Gastrocnemius medialis (tissue), 4 donors: Measurements from ENCODE around the gene ZFHX3. TPM values are rescaled to one million over a fixed set of nuclear protein-coding genes. Genes with fewer than 3 reads are reported as not detected.

Experiments
- ATAC-seq, 2 donors: fragments of 150-250 bp; one replicate each; pipeline ENCODE4 v1.9.1; 2016
- DNase-seq, 2 donors: peaks; one replicate each; pipeline ENCODE4 v3.0.0-alpha.2; 2019
- H3K27ac ChIP-seq, 4 donors: fragments of 200-600 bp; sonication (generic); 1 replicate in 1 of 4; 2 replicates in 3 of 4; pipeline ENCODE4 v1.5.1; 2016 to 2018; ENCODE audit warnings: mild to moderate bottlenecking in 2 of 4, moderate library complexity in 1 of 4
- H3K27me3 ChIP-seq, 3 donors: fragments of 200-600 bp; sonication (generic) in 2 of 3; 1 replicate in 1 of 3; 2 replicates in 2 of 3; pipeline versions ENCODE4 v1.5.1 to v1.6.0; 2016 to 2019; ENCODE audit warnings: mild to moderate bottlenecking in 1 of 3, moderate library complexity in 1 of 3
- H3K36me3 ChIP-seq, 2 donors: fragments of 200-600 bp; sonication (generic) in 1 of 2; one replicate each; pipeline ENCODE4 v1.5.1; 2017 to 2018
- H3K4me1 ChIP-seq, 2 donors: fragments of 200-600 bp; sonication (generic) in 1 of 2; one replicate each; pipeline ENCODE4 v1.5.1; 2016 to 2017; ENCODE audit warnings: mild to moderate bottlenecking in 2 of 2
- H3K4me3 ChIP-seq, 4 donors: fragments of 200-600 bp; sonication (generic) in 3 of 4; 1 replicate in 1 of 4; 2 replicates in 3 of 4; pipeline ENCODE4 v1.5.1; 2016 to 2019; ENCODE audit warnings: mild to moderate bottlenecking in 2 of 4
- H3K9me3 ChIP-seq, 3 donors: fragments of 200-600 bp; sonication (generic) in 2 of 3; 1 replicate in 1 of 3; 2 replicates in 2 of 3; pipeline ENCODE4 v1.5.1; 2016 to 2019
- POLR2A ChIP-seq, 2 donors: fragments of 450-650 bp; IDR thresholded peaks; one replicate each; pipeline ENCODE4 v1.6.1; 2017; ENCODE audit warnings: antibody characterized with exemption in 2 of 2, mild to moderate bottlenecking in 2 of 2, moderate library complexity in 2 of 2
- in situ Hi-C, 4 donors: fragments of 200-750 bp; cut with MboI; loops; one replicate each; pipeline versions ENCODE4 v1.15.0 to v1.8.0; 2017; ENCODE audit warnings: low sequenced_read_pairs in 4 of 4
- intact Hi-C: fragments of 100-400 bp; cut with DNase I; formaldehyde crosslinking; loops from one replicate; pipeline ENCODE4 v1.15.1; 2023; ENCODE audit warnings: low total_unique reads
- total RNA-seq, 4 donors: library from RNA; depleted of rRNA; stranded (reverse); fragments of >200 nt; gene quantifications; one replicate each; pipeline versions ENCODE4 v1.1.0 to v1.2.3, GENCODE V29; 2016
- TF ChIP-seq, protein P1 (sequence below), 5 experiments: fragments of 450-650 bp in 3 of 5; fragments of 200-600 bp in 2 of 5; sonication (generic) in 2 of 5; IDR thresholded peaks in 4 of 5; conservative IDR thresholded peaks in 1 of 5; 1 replicate in 4 of 5; 2 replicates in 1 of 5; pipeline ENCODE4 v1.5.1; 2016 to 2019; ENCODE audit warnings: antibody characterized with exemption in 5 of 5, mild to moderate bottlenecking in 3 of 5, moderate library complexity in 3 of 5

ZFHX3 gene
- total RNA-seq, 4 donors from 2014 or later, result 14.0 to 28.5 (median 27.3) TPM

- Histone ChIP-seq H3K27me3 (no peaks in the 10 kb centered on the region), H3K27ac (peak overlapping the region; percentile 69 to 89 (median 79)), H3K4me1 (peaks cover 57 to 73% of the 10 kb centered on the region in 2 donors), H3K9me3 (no peaks in the 10 kb centered on the region), H3K4me3 (peak overlapping the region in 3 of 4 donors; percentile 5 to 34 (median 28)), H3K36me3 (peaks cover 0 to 15% of the 10 kb centered on the region in 2 donors)
- ATAC-seq (no peak), DNase-seq (no peak)
- in situ Hi-C loops, result no loop called here
- no peak for TF ChIP-seq POLR2A (IDR thresholded peaks at IDR 0.05)
- TF ChIP-seq, protein P1, sequence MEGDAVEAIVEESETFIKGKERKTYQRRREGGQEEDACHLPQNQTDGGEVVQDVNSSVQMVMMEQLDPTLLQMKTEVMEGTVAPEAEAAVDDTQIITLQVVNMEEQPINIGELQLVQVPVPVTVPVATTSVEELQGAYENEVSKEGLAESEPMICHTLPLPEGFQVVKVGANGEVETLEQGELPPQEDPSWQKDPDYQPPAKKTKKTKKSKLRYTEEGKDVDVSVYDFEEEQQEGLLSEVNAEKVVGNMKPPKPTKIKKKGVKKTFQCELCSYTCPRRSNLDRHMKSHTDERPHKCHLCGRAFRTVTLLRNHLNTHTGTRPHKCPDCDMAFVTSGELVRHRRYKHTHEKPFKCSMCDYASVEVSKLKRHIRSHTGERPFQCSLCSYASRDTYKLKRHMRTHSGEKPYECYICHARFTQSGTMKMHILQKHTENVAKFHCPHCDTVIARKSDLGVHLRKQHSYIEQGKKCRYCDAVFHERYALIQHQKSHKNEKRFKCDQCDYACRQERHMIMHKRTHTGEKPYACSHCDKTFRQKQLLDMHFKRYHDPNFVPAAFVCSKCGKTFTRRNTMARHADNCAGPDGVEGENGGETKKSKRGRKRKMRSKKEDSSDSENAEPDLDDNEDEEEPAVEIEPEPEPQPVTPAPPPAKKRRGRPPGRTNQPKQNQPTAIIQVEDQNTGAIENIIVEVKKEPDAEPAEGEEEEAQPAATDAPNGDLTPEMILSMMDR (IDR thresholded peaks at IDR 0.05 in 4 of 5, conservative IDR thresholded peaks at IDR 0.05 in 1 of 5), result no peak
- intact Hi-C loops, result no loop called here
Measured at GRCh38 chr16:72952404-72952803, 95.5 kb downstream of the ZFHX3 start.

DNA sequence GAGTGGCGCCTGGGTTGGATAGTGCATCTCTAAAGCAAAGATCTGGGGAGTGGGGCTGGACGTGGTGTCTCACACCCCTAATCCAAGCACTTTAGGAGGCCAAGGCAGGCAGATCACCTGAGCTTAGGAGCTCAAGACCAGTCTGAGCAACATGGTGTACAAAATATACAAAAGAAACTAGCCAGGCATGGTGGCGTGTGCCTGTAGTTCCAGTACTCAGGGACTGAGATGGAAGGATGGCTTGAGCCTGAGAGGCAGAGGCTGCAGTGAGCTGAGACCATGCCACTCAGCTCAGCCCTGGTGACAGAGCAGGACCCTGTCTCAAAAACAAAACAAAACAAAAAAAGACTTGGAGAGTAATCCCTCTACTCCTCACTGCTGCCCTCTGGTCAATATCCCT is 96.0 kb downstream of the ZFHX3 start:
- no peaks in the 10 kb centered on the region for H3K27me3 ChIP-seq
- intact Hi-C loops (no loop called here), in situ Hi-C loops (no loop called here)
- ATAC-seq (no peak), DNase-seq (no peak)
- H3K4me1 ChIP-seq, result peaks cover 61 to 73% of the 10 kb centered on the region in 2 donors
- peaks cover 0 to 12% of the 10 kb centered on the region in 2 donors for H3K36me3 ChIP-seq
- H3K4me3 ChIP-seq, result peak overlapping the region in 1 of 4 donors; percentile 28
- TF ChIP-seq POLR2A (IDR thresholded peaks at IDR 0.05), result no peak
- TF ChIP-seq, protein P1 (IDR thresholded peaks at IDR 0.05 in 4 of 5, conservative IDR thresholded peaks at IDR 0.05 in 1 of 5), result no peak
- peak overlapping the region; percentile 69 to 89 (median 79) for H3K27ac ChIP-seq
- H3K9me3 ChIP-seq, result no peaks in the 10 kb centered on the region

GRCh38 chr16:72950669-72951068 is 97.3 kb downstream of the ZFHX3 start:
- Histone ChIP-seq H3K4me1 (peaks cover 61 to 75% of the 10 kb centered on the region in 2 donors), H3K9me3 (no peaks in the 10 kb centered on the region), H3K36me3 (peaks cover 0 to 12% of the 10 kb centered on the region in 2 donors), H3K27me3 (no peaks in the 10 kb centered on the region), H3K4me3 (no peak overlapping the region), H3K27ac (no peak overlapping the region)
- no peak for ATAC-seq
- TF ChIP-seq, protein P1 (IDR thresholded peaks at IDR 0.05 in 4 of 5, conservative IDR thresholded peaks at IDR 0.05 in 1 of 5), result no peak
- TF ChIP-seq POLR2A (IDR thresholded peaks at IDR 0.05), result no peak
- in situ Hi-C loops, result no loop called here
- DNase-seq, result no peak
- intact Hi-C loops, result no loop called here

DNA sequence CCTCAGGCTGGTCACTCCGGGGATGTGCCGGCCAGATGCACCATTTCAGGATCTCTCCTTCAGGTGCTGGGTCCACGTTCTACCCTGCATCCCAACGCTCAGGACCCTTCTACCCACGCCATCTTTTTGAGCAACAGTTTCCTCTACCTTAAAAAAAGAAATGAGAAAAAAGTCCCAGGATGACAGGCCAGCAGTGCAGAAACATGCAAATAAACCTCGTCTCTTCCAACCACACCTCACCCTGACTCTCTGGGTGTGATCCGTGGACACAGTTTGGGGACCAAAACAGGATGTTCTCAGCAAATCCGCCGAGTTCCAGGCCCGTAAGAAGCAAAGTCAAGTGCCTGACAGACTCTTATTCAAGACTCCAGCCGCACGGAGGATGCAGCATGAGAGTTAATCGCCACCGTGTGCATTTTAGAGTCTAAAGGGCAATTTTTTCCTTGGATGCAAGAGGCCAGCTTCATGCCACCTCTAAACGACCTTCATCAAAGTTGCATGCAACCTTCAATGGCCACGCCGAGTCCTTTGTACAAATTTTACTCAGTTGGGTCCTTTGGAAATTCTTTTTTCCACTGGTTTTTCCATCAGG is 99.6 kb downstream of the ZFHX3 start:
- Histone ChIP-seq H3K9me3 (no peaks in the 10 kb centered on the region), H3K4me3 (no peak overlapping the region), H3K36me3 (peaks cover 0 to 12% of the 10 kb centered on the region in 2 donors), H3K27ac (peak overlapping the region; percentile 69 to 83 (median 82)), H3K4me1 (peaks cover 45 to 64% of the 10 kb centered on the region in 2 donors), H3K27me3 (no peaks in the 10 kb centered on the region)
- TF ChIP-seq, protein P1 (IDR thresholded peaks at IDR 0.05 in 4 of 5, conservative IDR thresholded peaks at IDR 0.05 in 1 of 5), result no peak
- no peak for TF ChIP-seq POLR2A (IDR thresholded peaks at IDR 0.05)
- no peak for ATAC-seq
- in situ Hi-C loops (no loop called here), intact Hi-C loops (no loop called here)
- no peak for DNase-seq
